Mesenchymal stem cell (in vitro differentiated cells and primary cell): ENCODE results near the gene OR6Q1. TPM values are rescaled to one million over a fixed set of nuclear protein-coding genes. Genes with fewer than 3 reads are reported as not detected.

Experiments used
- DNase-seq: peaks from one replicate; pipeline ENCODE4 v3.0.0-alpha.2; 2013
- H2AFZ ChIP-seq: one replicate; pipeline ENCODE4 v1.6.1; 2013; ENCODE audit warnings: low read depth, mild to moderate bottlenecking, control low read depth, inconsistent platforms, low read length, moderate library complexity
- H2AK5ac ChIP-seq: 2 replicates; pipeline ENCODE4 v1.6.1; 2013; ENCODE audit warnings: low read length, moderate library complexity, mild to moderate bottlenecking, inconsistent platforms; ENCODE audit not compliant: severe bottlenecking
- H2BK120ac ChIP-seq: one replicate; pipeline ENCODE4 v1.6.1; 2013; ENCODE audit warnings: low read depth, mild to moderate bottlenecking, inconsistent platforms, low read length, moderate library complexity
- H2BK12ac ChIP-seq, 2 experiments: one replicate each; pipeline ENCODE4 v1.6.1; 2013; ENCODE audit warnings: inconsistent platforms in 2 of 2, low read length in 2 of 2, mild to moderate bottlenecking in 2 of 2, moderate library complexity in 2 of 2, control low read depth in 1 of 2
- H2BK15ac ChIP-seq: one replicate; pipeline ENCODE4 v1.6.1; 2013; ENCODE audit warnings: mild to moderate bottlenecking, low read depth, inconsistent platforms; ENCODE audit not compliant: poor library complexity, severe bottlenecking
- H2BK5ac ChIP-seq: 2 replicates; pipeline ENCODE4 v1.6.1; 2013; ENCODE audit warnings: low read depth, mild to moderate bottlenecking, low read length, control low read depth, inconsistent platforms; ENCODE audit not compliant: poor library complexity, severe bottlenecking
- H3K14ac ChIP-seq, 2 experiments: one replicate each; pipeline ENCODE4 v1.6.1; 2013; ENCODE audit warnings: inconsistent platforms in 2 of 2, low read length in 2 of 2, control low read depth in 1 of 2, mild to moderate bottlenecking in 1 of 2, moderate library complexity in 1 of 2
- H3K18ac ChIP-seq, 2 experiments: one replicate each; pipeline ENCODE4 v1.6.1; 2013; ENCODE audit warnings: inconsistent platforms in 2 of 2, low read length in 2 of 2, control low read depth in 1 of 2, low read depth in 1 of 2, mild to moderate bottlenecking in 1 of 2
- H3K23ac ChIP-seq, 2 experiments: one replicate each; pipeline ENCODE4 v1.6.1; 2013; ENCODE audit warnings: inconsistent platforms in 2 of 2, low read length in 2 of 2, mild to moderate bottlenecking in 2 of 2, moderate library complexity in 2 of 2, control low read depth in 1 of 2
- H3K27ac ChIP-seq: 2 replicates; pipeline ENCODE4 v1.5.1; 2013; ENCODE audit warnings: mild to moderate bottlenecking, moderate library complexity, low read length, control low read depth, inconsistent platforms; ENCODE audit not compliant: poor library complexity, severe bottlenecking
- H3K27me3 ChIP-seq, 2 experiments: 2 replicates each; pipeline versions ENCODE4 v1.6.1 to v1.7.0; 2013; ENCODE audit warnings: low read length in 2 of 2, mild to moderate bottlenecking in 2 of 2, moderate library complexity in 2 of 2, control low read depth in 1 of 2, inconsistent platforms in 1 of 2; ENCODE audit not compliant: control insufficient read depth in 1 of 2, insufficient read depth in 1 of 2
- H3K36me3 ChIP-seq, 2 experiments: 2 replicates each; pipeline versions ENCODE4 v1.6.1 to v1.7.0; 2013; ENCODE audit warnings: low read length in 2 of 2, control low read depth in 1 of 2, inconsistent platforms in 1 of 2, low read depth in 1 of 2, mild to moderate bottlenecking in 1 of 2; ENCODE audit not compliant: insufficient read depth in 2 of 2, control insufficient read depth in 1 of 2
- H3K4ac ChIP-seq, 2 experiments: one replicate each; pipeline ENCODE4 v1.6.1; 2013; ENCODE audit warnings: inconsistent platforms in 2 of 2, low read length in 2 of 2, mild to moderate bottlenecking in 2 of 2, moderate library complexity in 2 of 2, control low read depth in 1 of 2, low read depth in 1 of 2
- H3K4me1 ChIP-seq: 2 replicates; pipeline ENCODE4 v1.6.1; 2013; ENCODE audit warnings: low read depth, low read length, control low read depth; ENCODE audit not compliant: control insufficient read depth, insufficient read depth
- H3K4me2 ChIP-seq: 2 replicates; pipeline ENCODE4 v1.6.1; 2013; ENCODE audit warnings: low read length, mild to moderate bottlenecking, inconsistent platforms; ENCODE audit not compliant: poor library complexity, severe bottlenecking
- H3K4me3 ChIP-seq, 2 experiments: 2 replicates each; pipeline versions ENCODE4 v1.5.1 to v1.7.0; 2013; ENCODE audit warnings: low read length in 2 of 2, mild to moderate bottlenecking in 2 of 2, control low read depth in 1 of 2, low read depth in 1 of 2; ENCODE audit not compliant: insufficient read depth in 1 of 2
- H3K79me1 ChIP-seq: replicated peaks from 2 replicates; pipeline ENCODE4 v1.6.1; 2013; ENCODE audit warnings: mild to moderate bottlenecking, control low read depth, low read length, inconsistent platforms; ENCODE audit not compliant: poor library complexity, severe bottlenecking
- H3K9ac ChIP-seq: 2 replicates; pipeline ENCODE4 v1.7.0; 2013; ENCODE audit warnings: mild to moderate bottlenecking, low read length, moderate library complexity
- H3K9me3 ChIP-seq: 2 replicates; pipeline ENCODE4 v1.7.0; 2013; ENCODE audit warnings: mild to moderate bottlenecking, low read length; ENCODE audit not compliant: control insufficient read depth
- H4K8ac ChIP-seq: one replicate; pipeline ENCODE4 v1.6.1; 2013; ENCODE audit warnings: inconsistent platforms, mild to moderate bottlenecking, low read length, moderate library complexity
- H4K91ac ChIP-seq: one replicate; pipeline ENCODE4 v1.6.1; 2013; ENCODE audit warnings: mild to moderate bottlenecking, low read length, inconsistent platforms
- WGBS: methylation state at CpG from one replicate; pipeline ENCODE4 v1.1.7; 2013; ENCODE audit warnings: mixed read lengths; 5-methylcytosine and 5-hydroxymethylcytosine counted together
- polyA plus RNA-seq, 2 experiments: library from polyadenylated mRNA; stranded (reverse); fragments of 200-250 nt; gene quantifications; one replicate each; pipeline ENCODE4 v1.2.3, GENCODE V29; 2013

Gene OR6Q1, protein sequence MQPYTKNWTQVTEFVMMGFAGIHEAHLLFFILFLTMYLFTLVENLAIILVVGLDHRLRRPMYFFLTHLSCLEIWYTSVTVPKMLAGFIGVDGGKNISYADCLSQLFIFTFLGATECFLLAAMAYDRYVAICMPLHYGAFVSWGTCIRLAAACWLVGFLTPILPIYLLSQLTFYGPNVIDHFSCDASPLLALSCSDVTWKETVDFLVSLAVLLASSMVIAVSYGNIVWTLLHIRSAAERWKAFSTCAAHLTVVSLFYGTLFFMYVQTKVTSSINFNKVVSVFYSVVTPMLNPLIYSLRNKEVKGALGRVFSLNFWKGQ
- polyA plus RNA-seq (2013, experiment 1 of 2): not detected
- not detected for polyA plus RNA-seq (2013, experiment 2 of 2)

DNA sequence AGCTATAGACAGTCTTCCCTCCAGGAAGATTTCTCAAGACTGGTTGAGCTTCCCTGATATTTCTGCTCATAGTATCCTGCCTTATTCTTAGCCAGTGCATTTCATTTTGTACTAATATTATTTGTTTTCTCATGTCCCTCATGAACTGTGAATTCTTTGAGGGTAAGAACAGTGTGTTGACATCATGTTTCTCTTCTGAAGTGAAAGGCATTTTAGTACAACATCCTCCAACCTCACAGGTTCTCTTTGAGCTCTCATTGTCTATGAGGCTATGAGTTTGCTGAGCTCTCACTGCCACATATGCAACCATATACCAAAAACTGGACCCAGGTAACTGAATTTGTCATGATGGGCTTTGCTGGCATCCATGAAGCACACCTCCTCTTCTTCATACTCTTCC, at the start of gene OR6Q1:
OR6Q1 (plus strand) TSS at position 301 of the 400 bp plus-strand sequence; CDS start at position 301, 0 bp downstream.
- H2AFZ ChIP-seq: no peak within 1 kb of the TSS
- no peak within 1 kb of the TSS for H2BK120ac ChIP-seq
- H2AK5ac ChIP-seq: no peak within 1 kb of the TSS
- no peaks in the 10 kb centered on the region for H3K79me1 ChIP-seq
- no peak within 1 kb of the TSS for H3K14ac ChIP-seq
- peaks cover 4% of the 10 kb centered on the region for H3K4me1 ChIP-seq
- no peak within 1 kb of the TSS for H3K4me2 ChIP-seq
- H3K9ac ChIP-seq: no peak within 1 kb of the TSS
- H2BK15ac ChIP-seq: no peak within 1 kb of the TSS
- no peak within 1 kb of the TSS for H3K4ac ChIP-seq
- H3K18ac ChIP-seq: no peak within 1 kb of the TSS
- H3K27ac ChIP-seq: no peak within 1 kb of the TSS
- H3K23ac ChIP-seq: no peak within 1 kb of the TSS
- H3K9me3 ChIP-seq: peaks cover 1% of the 10 kb centered on the region
- no peaks in the 10 kb centered on the region for H3K36me3 ChIP-seq
- DNase-seq: no peak
- no peaks in the 10 kb centered on the region for H3K27me3 ChIP-seq
- no peak within 1 kb of the TSS for H4K8ac ChIP-seq
- H2BK12ac ChIP-seq: no peak within 1 kb of the TSS
- no peak within 1 kb of the TSS for H3K4me3 ChIP-seq
- no peak within 1 kb of the TSS for H4K91ac ChIP-seq
- H2BK5ac ChIP-seq: no peak within 1 kb of the TSS

DNA sequence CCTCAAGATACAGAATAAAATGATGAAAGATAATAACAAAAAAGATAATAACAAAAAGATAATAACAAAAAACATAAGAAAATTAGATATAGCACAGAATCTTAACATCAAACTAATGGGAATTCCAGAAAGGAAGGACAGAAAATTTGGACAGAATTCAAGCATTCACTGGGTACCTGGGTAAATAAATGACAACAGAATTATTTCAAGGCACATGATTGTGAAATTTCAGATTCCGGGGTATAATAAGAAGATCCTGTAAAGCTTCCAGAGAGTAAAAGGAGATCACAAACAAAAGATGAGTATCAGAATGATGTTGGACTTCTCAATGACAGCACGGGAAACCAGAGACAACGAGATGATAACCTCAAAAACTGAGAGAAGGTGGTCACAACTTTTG, 49.2 kb upstream of the OR6Q1 start:
- Histone ChIP-seq H2BK15ac (no peak overlapping the region), H3K9me3 (no peaks in the 10 kb centered on the region), H3K18ac (no peak overlapping the region), H4K8ac (no peak overlapping the region), H3K4ac (no peak overlapping the region), H3K14ac (no peak overlapping the region), H3K4me2 (no peak overlapping the region), H2BK5ac (no peak overlapping the region), H3K36me3 (no peaks in the 10 kb centered on the region), H2AFZ (no peak overlapping the region), H3K9ac (no peak overlapping the region), H3K27ac (no peak overlapping the region), H2AK5ac (no peak overlapping the region), H3K4me1 (no peaks in the 10 kb centered on the region), H4K91ac (no peak overlapping the region), H2BK120ac (no peak overlapping the region), H3K27me3 (no peaks in the 10 kb centered on the region), H3K23ac (no peak overlapping the region), H2BK12ac (no peak overlapping the region), H3K79me1 (no peaks in the 10 kb centered on the region), H3K4me3 (no peak overlapping the region)
- WGBS: 54% methylated on average over 3 of the region's 3 CpGs
- no peak for DNase-seq

DNA sequence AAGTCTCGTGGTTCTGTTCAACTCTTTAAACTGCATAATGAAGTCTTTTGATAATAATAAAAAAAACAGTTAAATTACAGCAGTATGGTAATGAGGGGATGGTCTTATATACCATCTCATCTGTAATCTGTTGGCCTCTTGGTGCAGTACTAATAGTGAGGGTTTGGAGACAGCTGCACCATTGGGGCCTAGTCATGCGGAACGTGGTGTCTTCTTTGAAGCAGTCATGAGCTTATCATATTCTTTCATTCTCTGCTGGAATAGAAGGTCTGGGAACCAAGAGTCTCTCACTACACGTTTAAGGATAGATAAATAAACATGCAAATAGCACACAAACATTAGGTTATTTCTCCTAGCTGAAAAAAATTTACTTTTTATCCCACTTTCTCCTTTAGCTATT, 48.0 kb upstream of the OR6Q1 start:
- no peak overlapping the region for H2BK5ac ChIP-seq
- H3K4ac ChIP-seq: no peak overlapping the region
- H3K18ac ChIP-seq: no peak overlapping the region
- no peaks in the 10 kb centered on the region for H3K79me1 ChIP-seq
- no peak overlapping the region for H2AK5ac ChIP-seq
- no peak overlapping the region for H2AFZ ChIP-seq
- DNase-seq: no peak
- H2BK120ac ChIP-seq: no peak overlapping the region
- H2BK12ac ChIP-seq: no peak overlapping the region
- H3K27me3 ChIP-seq: no peaks in the 10 kb centered on the region
- H4K91ac ChIP-seq: no peak overlapping the region
- H3K14ac ChIP-seq: no peak overlapping the region
- no peak overlapping the region for H4K8ac ChIP-seq
- H3K9ac ChIP-seq: no peak overlapping the region
- H3K36me3 ChIP-seq: no peaks in the 10 kb centered on the region
- H3K4me1 ChIP-seq: no peaks in the 10 kb centered on the region
- H2BK15ac ChIP-seq: no peak overlapping the region
- no peak overlapping the region for H3K4me2 ChIP-seq
- no peak overlapping the region for H3K23ac ChIP-seq
- no peak overlapping the region for H3K27ac ChIP-seq
- no peak overlapping the region for H3K4me3 ChIP-seq
- 76% methylated on average over 3 of the region's 4 CpGs for WGBS
- H3K9me3 ChIP-seq: no peaks in the 10 kb centered on the region

DNA sequence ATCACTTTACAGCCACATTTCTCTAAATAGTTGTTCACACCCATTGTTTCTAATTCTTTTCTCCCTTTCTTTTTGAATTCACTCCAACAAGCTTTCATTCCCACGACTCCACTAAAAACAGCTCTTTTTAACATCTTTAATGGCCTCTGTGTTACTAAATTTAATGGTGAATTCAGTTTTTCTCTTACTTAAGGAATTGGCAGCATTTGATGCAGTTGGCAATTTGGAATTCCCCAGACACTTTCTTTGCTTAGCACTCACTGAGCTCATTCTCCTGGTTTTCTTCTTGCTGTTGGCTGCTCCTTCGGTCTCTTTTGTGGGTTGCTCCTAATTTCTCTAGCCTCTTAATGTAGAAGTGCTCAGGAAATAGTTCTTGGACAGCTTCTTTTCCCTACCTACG, 47.6 kb upstream of the OR6Q1 start:
- Histone ChIP-seq H3K4me1 (no peaks in the 10 kb centered on the region), H3K23ac (no peak overlapping the region), H3K4ac (no peak overlapping the region), H4K91ac (no peak overlapping the region), H2BK5ac (no peak overlapping the region), H2BK15ac (no peak overlapping the region), H2AFZ (no peak overlapping the region), H3K27ac (no peak overlapping the region), H3K4me3 (no peak overlapping the region), H2BK120ac (no peak overlapping the region), H3K27me3 (no peaks in the 10 kb centered on the region), H4K8ac (no peak overlapping the region), H3K36me3 (no peaks in the 10 kb centered on the region), H3K79me1 (no peaks in the 10 kb centered on the region), H3K14ac (no peak overlapping the region), H3K9ac (no peak overlapping the region), H3K4me2 (no peak overlapping the region), H3K9me3 (no peaks in the 10 kb centered on the region), H3K18ac (no peak overlapping the region), H2BK12ac (no peak overlapping the region), H2AK5ac (no peak overlapping the region)
- DNase-seq: no peak
- no CpG with 5 or more reads among the region's 3 CpGs for WGBS
